Measurements from ENCODE around the gene CYP4F11. TPM values are rescaled to one million over a fixed set of nuclear protein-coding genes. Genes with fewer than 3 reads are reported as not detected.

CYP4F11 gene
- total RNA-seq, 1 experiment from 2014 or later, result not detected

- Histone ChIP-seq H3T11ph (ENCODE audit: low read length) (no peak overlapping the region), H3K23ac (ENCODE audit: insufficient read length, low read depth, low read length) (no peak overlapping the region), H4K5ac (ENCODE audit: insufficient read length, low read depth, low read length) (no peak overlapping the region), H3K27me3 (ENCODE audit: insufficient read depth, low read length) (no peaks in the 10 kb centered on the region), H2BK5ac (ENCODE audit: insufficient read length, low read length) (no peak overlapping the region), H4K20me1 (ENCODE audit: control insufficient read depth, insufficient read depth, insufficient read length) (no peaks in the 10 kb centered on the region), H3K9ac (ENCODE audit: extremely low read depth, insufficient read length, low read length) (no peak overlapping the region), H4K91ac (ENCODE audit: insufficient read length, low read depth, low read length) (no peak overlapping the region), H3K14ac (ENCODE audit: insufficient read depth, low read length) (no peak overlapping the region), H3K27ac (ENCODE audit: insufficient read length, low read depth, low read length) (no peak overlapping the region), H2AFZ (ENCODE audit: low read length) (no peak overlapping the region), H2BK120ac (ENCODE audit: low read depth, low read length, poor library complexity, severe bottlenecking) (no peak overlapping the region), H2AK5ac (ENCODE audit: insufficient read length, low read length) (no peak overlapping the region), H3K23me2 (ENCODE audit: insufficient read length, low read depth, low read length, poor library complexity, severe bottlenecking) (no peaks in the 10 kb centered on the region), H3K4ac (ENCODE audit: low read depth, low read length) (no peak overlapping the region), H3K18ac (ENCODE audit: insufficient read length, low read depth, low read length) (no peak overlapping the region), H3K79me2 (ENCODE audit: insufficient read depth, low read length) (no peaks in the 10 kb centered on the region), H3K4me2 (ENCODE audit: insufficient read depth, insufficient read length, low read length) (no peak overlapping the region), H4K8ac (replicated peaks; ENCODE audit: insufficient read length, low read depth, low read length) (no peak overlapping the region), H2BK15ac (ENCODE audit: low read depth, low read length) (no peak overlapping the region), H3K79me1 (ENCODE audit: insufficient read depth, low read depth, low read length, poor library complexity, severe bottlenecking) (no peaks in the 10 kb centered on the region), H3K4me1 (ENCODE audit: insufficient read depth, low read length) (no peaks in the 10 kb centered on the region), H2BK20ac (ENCODE audit: low read depth, low read length, poor library complexity, severe bottlenecking) (no peak overlapping the region), H3K9me3 (ENCODE audit: control insufficient read depth, low read depth, low read length) (peaks cover 96% of the 10 kb centered on the region), H3K56ac (ENCODE audit: insufficient read length, low read depth, low read length) (no peak overlapping the region), H2BK12ac (ENCODE audit: insufficient read length, low read depth, low read length) (no peak overlapping the region)
- TF ChIP-seq CTCF (conservative IDR thresholded peaks at IDR 0.05), result no peak
- Mint-ChIP-seq H3K9me3 (peaks cover 98% of the 10 kb centered on the region in 2 experiments), H3K36me3 (ENCODE audit: insufficient read depth in 1 of 3, low read depth in 3 of 3) (peaks cover 13 to 44% (median 23%) of the 10 kb centered on the region in 3 experiments), H3K4me1 (no peaks in the 10 kb centered on the region), H3K4me3 (no peak overlapping the region), H3K27ac (no peak overlapping the region), H3K27me3 (ENCODE audit: low read depth) (peaks cover 3% of the 10 kb centered on the region)
- WGBS (ENCODE audit: extremely low coverage, insufficient read length, low lambda C conversion rate), result no CpG with 5 or more reads among the region's 1 CpG
- no peak for DNase-seq
Observed at GRCh38 chr19:15926484-15926883, 7.8 kb downstream of the CYP4F11 start.
